ENCODE results near the gene RPS14. TPM values are rescaled to one million over a fixed set of nuclear protein-coding genes. Genes with fewer than 3 reads are reported as not detected.

The RPS14 gene
- total and polyA plus RNA-seq, 2 experiments from 2014 or later: 1,343 to 1,694 TPM

GRCh38 chr5:150397782-150398721 lies 51.5 kb downstream of the RPS14 start:
- Histone ChIP-seq H3K9me3 (ENCODE audit: low read depth) (no peaks in the 10 kb centered on the region), H4K20me1 (ENCODE audit: insufficient read depth) (no peaks in the 10 kb centered on the region), H3K4me1 (ENCODE audit: insufficient read depth) (no peaks in the 10 kb centered on the region), H3K9ac (no peak overlapping the region), H3F3A (ENCODE audit: insufficient read depth) (no peaks in the 10 kb centered on the region), H3K9me2 (ENCODE audit: insufficient read depth) (no peaks in the 10 kb centered on the region), H2AFZ (no peak overlapping the region), H3K27me3 (replicated peaks; ENCODE audit: insufficient read depth) (no peaks in the 10 kb centered on the region), H3K79me2 (ENCODE audit: insufficient read depth) (no peaks in the 10 kb centered on the region), H3K27ac (no peak overlapping the region), H3K4me3 (no peak overlapping the region), H3K36me3 (ENCODE audit: low read depth) (peaks cover 6% of the 10 kb centered on the region; the same call in 1 of the 2 replicates), H3K4me2 (ENCODE audit: unreplicated experiment) (no peak overlapping the region)
- no peak for DNase-seq
- in situ Hi-C loops (cut with MboI): no loop called here
- 85 to 86% methylated on average over 13 of the region's 13 CpGs for WGBS, 2 experiments (ENCODE audit: low coverage in 1 of 2, low lambda C conversion rate in 2 of 2, missing lambda C conversion rate in 2 of 2)
- TF ChIP-seq EZH2 (IDR thresholded peaks at IDR 0.05; ENCODE audit: insufficient read depth, poor library complexity, severe bottlenecking) (no peak), EZH2phosphoT487 (IDR thresholded peaks at IDR 0.05; ENCODE audit: insufficient read depth, low read depth) (no peak)

- in situ Hi-C loops (cut with MboI): no loop called here
- H2AFZ ChIP-seq: no peak overlapping the region
- WGBS, 2 experiments (ENCODE audit: low coverage in 1 of 2, low lambda C conversion rate in 2 of 2, missing lambda C conversion rate in 2 of 2): 84 to 85% methylated on average over 14 of the region's 14 CpGs
- H3K79me2 ChIP-seq (ENCODE audit: insufficient read depth): no peaks in the 10 kb centered on the region
- no peaks in the 10 kb centered on the region for H3K4me1 ChIP-seq (ENCODE audit: insufficient read depth)
- no peak overlapping the region for H3K9ac ChIP-seq
- H3K36me3 ChIP-seq (ENCODE audit: low read depth): peaks cover 6% of the 10 kb centered on the region; the same call in 1 of the 2 replicates
- no peaks in the 10 kb centered on the region for H3K27me3 ChIP-seq (replicated peaks; ENCODE audit: insufficient read depth)
- no peak overlapping the region for H3K27ac ChIP-seq
- no peaks in the 10 kb centered on the region for H4K20me1 ChIP-seq (ENCODE audit: insufficient read depth)
- no peaks in the 10 kb centered on the region for H3K9me3 ChIP-seq (ENCODE audit: low read depth)
- no peak overlapping the region for H3K4me3 ChIP-seq
- DNase-seq: peak; percentile 72
- no peak overlapping the region for H3K4me2 ChIP-seq (ENCODE audit: unreplicated experiment)
- no peaks in the 10 kb centered on the region for H3K9me2 ChIP-seq (ENCODE audit: insufficient read depth)
- H3F3A ChIP-seq (ENCODE audit: insufficient read depth): no peaks in the 10 kb centered on the region
- TF ChIP-seq EZH2 (IDR thresholded peaks at IDR 0.05; ENCODE audit: insufficient read depth, poor library complexity, severe bottlenecking): no peak
- no peak for TF ChIP-seq EZH2phosphoT487 (IDR thresholded peaks at IDR 0.05; ENCODE audit: insufficient read depth, low read depth)
Observed at GRCh38 chr5:150397146-150397781, 52.3 kb downstream of the RPS14 start.

- Histone ChIP-seq H3K4me1 (ENCODE audit: insufficient read depth) (no peaks in the 10 kb centered on the region), H3K79me2 (ENCODE audit: insufficient read depth) (no peaks in the 10 kb centered on the region), H3K4me2 (ENCODE audit: unreplicated experiment) (no peak overlapping the region), H3K27ac (no peak overlapping the region), H3K9me2 (ENCODE audit: insufficient read depth) (no peaks in the 10 kb centered on the region), H2AFZ (no peak overlapping the region), H3K4me3 (no peak overlapping the region), H3K36me3 (ENCODE audit: low read depth) (peaks cover 6% of the 10 kb centered on the region; the same call in 1 of the 2 replicates), H3K9me3 (ENCODE audit: low read depth) (no peaks in the 10 kb centered on the region), H3F3A (ENCODE audit: insufficient read depth) (no peaks in the 10 kb centered on the region), H4K20me1 (ENCODE audit: insufficient read depth) (no peaks in the 10 kb centered on the region), H3K27me3 (replicated peaks; ENCODE audit: insufficient read depth) (no peaks in the 10 kb centered on the region), H3K9ac (no peak overlapping the region)
- in situ Hi-C loops (cut with MboI): no loop called here
- 88 to 91% methylated on average over 7 of the region's 7 CpGs for WGBS, 2 experiments (ENCODE audit: low coverage in 1 of 2, low lambda C conversion rate in 2 of 2, missing lambda C conversion rate in 2 of 2)
- no peak for TF ChIP-seq EZH2 (IDR thresholded peaks at IDR 0.05; ENCODE audit: insufficient read depth, poor library complexity, severe bottlenecking)
- no peak for DNase-seq
Observed at GRCh38 chr5:150396267-150396666, 53.3 kb downstream of the RPS14 start.

GRCh38 chr5:150395688-150395975 lies 53.9 kb downstream of the RPS14 start:
- WGBS, 2 experiments (ENCODE audit: low coverage in 1 of 2, low lambda C conversion rate in 2 of 2, missing lambda C conversion rate in 2 of 2): 98 to 100% methylated on average over 2 of the region's 2 CpGs
- H3K27ac ChIP-seq: no peak overlapping the region
- H3K4me2 ChIP-seq (ENCODE audit: unreplicated experiment): no peak overlapping the region
- DNase-seq: no peak
- no peaks in the 10 kb centered on the region for H3K4me1 ChIP-seq (ENCODE audit: insufficient read depth)
- H3K9me2 ChIP-seq (ENCODE audit: insufficient read depth): no peaks in the 10 kb centered on the region
- no peak overlapping the region for H2AFZ ChIP-seq
- H3K36me3 ChIP-seq (ENCODE audit: low read depth): peaks cover 6% of the 10 kb centered on the region; the same call in 1 of the 2 replicates
- in situ Hi-C loops (cut with MboI): no loop called here
- no peaks in the 10 kb centered on the region for H3K9me3 ChIP-seq (ENCODE audit: low read depth)
- no peaks in the 10 kb centered on the region for H3K27me3 ChIP-seq (replicated peaks; ENCODE audit: insufficient read depth)
- no peak for TF ChIP-seq EZH2phosphoT487 (IDR thresholded peaks at IDR 0.05; ENCODE audit: insufficient read depth, low read depth)
- no peak for TF ChIP-seq EZH2 (IDR thresholded peaks at IDR 0.05; ENCODE audit: insufficient read depth, poor library complexity, severe bottlenecking)
- H4K20me1 ChIP-seq (ENCODE audit: insufficient read depth): no peaks in the 10 kb centered on the region
- no peaks in the 10 kb centered on the region for H3F3A ChIP-seq (ENCODE audit: insufficient read depth)
- no peak overlapping the region for H3K9ac ChIP-seq
- no peaks in the 10 kb centered on the region for H3K79me2 ChIP-seq (ENCODE audit: insufficient read depth)
- H3K4me3 ChIP-seq: no peak overlapping the region
